SJSA1 (cell line): Measurements from ENCODE around the gene MCC. TPM values are rescaled to one million over a fixed set of nuclear protein-coding genes. Genes with fewer than 3 reads are reported as not detected.

Experiments used
- DNase-seq, 2 experiments: peaks; one replicate each; pipeline ENCODE4 v3.0.0-alpha.2; 2015 to 2020; ENCODE audit warnings: low spot score in 2 of 2, low read depth in 1 of 2
- H3K27ac ChIP-seq: fragments of 250-450 bp; sonication (Bioruptor Pico); 2 replicates; pipeline ENCODE4 v1.5.1; 2020; ENCODE audit warnings: mild to moderate bottlenecking, moderate library complexity
- H3K27me3 ChIP-seq: fragments of 250-450 bp; sonication (Bioruptor Pico); replicated peaks from 2 replicates; pipeline ENCODE4 v1.5.1; 2020; ENCODE audit warnings: mild to moderate bottlenecking, moderate library complexity
- H3K36me3 ChIP-seq: fragments of 250-450 bp; sonication (Bioruptor Pico); 2 replicates; pipeline ENCODE4 v1.5.1; 2020; ENCODE audit warnings: mild to moderate bottlenecking
- H3K4me1 ChIP-seq: fragments of 250-450 bp; sonication (Bioruptor Pico); replicated peaks from 2 replicates; pipeline ENCODE4 v1.6.1; 2021; ENCODE audit warnings: mild to moderate bottlenecking
- H3K4me3 ChIP-seq: fragments of 250-450 bp; sonication (Bioruptor Pico); 2 replicates; pipeline ENCODE4 v1.5.1; 2020; ENCODE audit warnings: mild to moderate bottlenecking
- H3K9me3 ChIP-seq: fragments of 250-450 bp; sonication (Bioruptor Pico); replicated peaks from 2 replicates; pipeline ENCODE4 v1.5.1; 2020; ENCODE audit warnings: mild to moderate bottlenecking
- total RNA-seq: library from RNA; depleted of rRNA; stranded (reverse); fragments of >200 nt; shearing (Covaris generic); gene quantifications from 2 replicates; pipeline ENCODE4 v1.2.3, GENCODE V29; 2014

The MCC gene
- total RNA-seq, 1 experiment from 2014 or later: 31.3 TPM

DNA sequence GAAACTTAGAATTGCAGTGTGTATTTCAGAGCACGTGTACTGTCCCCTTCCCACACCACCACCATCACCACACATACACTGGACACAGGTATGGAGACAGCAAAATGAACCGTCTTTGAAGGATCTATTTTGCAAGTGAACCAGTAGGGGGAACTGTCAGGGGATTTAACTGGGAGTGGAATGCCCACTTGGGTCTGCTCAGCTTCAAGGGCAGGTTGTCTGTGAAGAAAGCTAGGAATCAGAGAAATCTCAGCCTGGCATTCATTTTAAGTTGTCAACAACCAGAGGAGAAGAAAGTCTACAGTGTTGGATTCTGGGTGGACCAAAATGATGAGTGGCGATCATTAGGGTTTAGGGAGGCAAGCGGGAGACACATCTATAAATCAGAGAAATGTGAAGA is 364.6 kb downstream of the MCC start:
- H3K4me3 ChIP-seq: no peak overlapping the region
- H3K9me3 ChIP-seq: no peaks in the 10 kb centered on the region
- no peaks in the 10 kb centered on the region for H3K27me3 ChIP-seq
- H3K4me1 ChIP-seq: no peaks in the 10 kb centered on the region
- no peak for DNase-seq
- no peak overlapping the region for H3K27ac ChIP-seq
- H3K36me3 ChIP-seq: no peaks in the 10 kb centered on the region

DNA sequence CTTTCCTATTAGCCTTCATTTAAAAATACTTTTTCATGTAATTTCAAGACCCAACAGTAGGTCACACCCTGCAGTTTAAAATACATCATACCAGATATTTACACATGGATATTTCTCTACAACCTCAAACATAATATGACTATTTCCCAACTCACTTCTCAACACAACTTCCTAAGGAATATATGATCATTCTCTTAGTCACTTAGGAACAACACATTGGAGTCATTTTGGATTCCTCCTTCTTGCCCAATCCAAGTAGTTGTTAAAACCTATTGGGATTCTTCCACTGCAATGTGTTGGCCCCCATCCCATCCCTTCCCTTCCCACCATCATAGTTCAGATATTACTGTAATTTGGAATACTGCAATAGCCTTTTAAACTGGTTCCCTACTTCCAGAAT is 366.2 kb downstream of the MCC start:
- Histone ChIP-seq H3K4me3 (no peak overlapping the region), H3K27ac (no peak overlapping the region), H3K27me3 (no peaks in the 10 kb centered on the region), H3K9me3 (no peaks in the 10 kb centered on the region), H3K4me1 (no peaks in the 10 kb centered on the region), H3K36me3 (no peaks in the 10 kb centered on the region)
- no peak for DNase-seq

DNA sequence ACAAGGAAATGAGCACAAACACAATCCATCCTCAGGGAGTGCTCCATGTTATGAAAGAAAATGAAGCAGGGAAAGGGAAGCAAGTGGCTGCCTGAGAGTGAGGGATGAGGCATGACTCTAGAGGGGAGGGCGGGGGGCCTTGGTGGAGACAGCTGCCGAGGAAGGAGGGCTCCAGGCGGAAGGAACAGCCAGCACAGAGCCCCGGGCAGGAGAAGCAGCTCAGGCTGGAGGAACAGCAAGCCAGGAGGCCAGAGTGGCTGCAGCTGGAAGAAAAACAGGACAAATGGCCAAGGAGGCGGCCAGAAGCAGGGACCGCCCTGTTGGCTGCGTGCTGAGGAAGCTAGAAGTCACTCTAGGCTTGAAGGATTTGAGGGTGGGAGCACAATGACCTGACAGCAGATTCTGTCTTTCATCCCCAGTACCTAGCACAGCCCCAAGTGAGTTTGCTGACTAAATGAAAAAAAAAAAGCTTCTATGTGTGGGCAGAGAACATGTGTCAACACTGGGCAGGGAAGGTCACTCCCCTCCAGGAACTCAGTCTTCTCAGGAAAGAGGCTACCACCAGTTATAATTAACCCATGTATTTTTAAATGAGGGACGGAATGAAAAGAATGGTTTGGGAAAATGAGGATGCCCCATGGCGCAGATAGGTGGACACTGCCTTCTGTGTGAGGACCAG is 368.9 kb downstream of the MCC start:
- Histone ChIP-seq H3K4me3 (no peak overlapping the region), H3K27me3 (no peaks in the 10 kb centered on the region), H3K27ac (no peak overlapping the region), H3K36me3 (no peaks in the 10 kb centered on the region; the same call in 1 of the 2 replicates), H3K9me3 (peaks cover 3% of the 10 kb centered on the region; the same call in 1 of the 2 replicates), H3K4me1 (no peaks in the 10 kb centered on the region)
- DNase-seq: no peak

DNA sequence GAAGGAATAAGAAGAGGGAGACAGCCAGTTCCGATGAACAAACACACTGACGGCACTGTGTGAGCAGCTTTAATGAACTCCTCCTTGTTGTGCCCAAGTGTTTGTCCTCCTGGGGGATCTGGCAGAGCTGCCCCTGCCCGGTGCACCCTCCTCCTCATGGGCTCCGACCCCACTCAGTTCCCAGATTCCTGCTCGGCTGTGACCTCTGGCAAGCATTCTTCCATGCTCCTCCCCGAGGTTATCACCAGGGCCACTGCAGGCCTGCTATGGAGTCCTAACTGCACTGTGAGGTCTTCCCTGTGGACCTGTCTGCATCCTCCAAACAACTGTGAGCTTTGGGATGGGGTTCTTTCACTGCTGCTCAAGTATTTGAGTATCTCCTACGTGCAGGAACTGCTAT is 369.5 kb downstream of the MCC start:
- Histone ChIP-seq H3K4me3 (no peak overlapping the region), H3K27ac (no peak overlapping the region), H3K36me3 (no peaks in the 10 kb centered on the region; the same call in 1 of the 2 replicates), H3K9me3 (peaks cover 3% of the 10 kb centered on the region; the same call in 1 of the 2 replicates), H3K4me1 (no peaks in the 10 kb centered on the region), H3K27me3 (no peaks in the 10 kb centered on the region)
- no peak for DNase-seq

DNA sequence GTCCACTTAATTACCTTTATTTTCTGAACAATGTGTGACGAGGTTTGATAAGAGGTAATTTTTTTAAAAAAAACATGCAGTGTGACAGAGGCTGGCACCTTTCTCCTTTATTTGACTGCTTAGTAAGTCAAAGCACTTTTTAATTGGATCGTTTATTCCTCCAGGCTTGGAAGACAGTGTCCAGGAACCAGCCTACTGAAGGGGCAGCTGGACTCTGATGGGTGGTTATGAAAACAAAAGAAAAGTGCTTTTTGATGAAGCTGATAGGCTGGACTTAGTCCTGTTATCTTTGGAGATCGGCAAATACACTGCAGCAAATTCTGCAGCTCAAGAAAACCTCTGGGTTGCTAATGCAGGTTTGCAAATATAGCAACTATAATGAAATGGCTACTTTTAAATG is 370.0 kb downstream of the MCC start:
- H3K27ac ChIP-seq: no peak overlapping the region
- peaks cover 3% of the 10 kb centered on the region; the same call in 1 of the 2 replicates for H3K9me3 ChIP-seq
- no peaks in the 10 kb centered on the region for H3K27me3 ChIP-seq
- no peak overlapping the region for H3K4me3 ChIP-seq
- DNase-seq: no peak
- H3K4me1 ChIP-seq: no peaks in the 10 kb centered on the region
- H3K36me3 ChIP-seq: no peaks in the 10 kb centered on the region; the same call in 1 of the 2 replicates

DNA sequence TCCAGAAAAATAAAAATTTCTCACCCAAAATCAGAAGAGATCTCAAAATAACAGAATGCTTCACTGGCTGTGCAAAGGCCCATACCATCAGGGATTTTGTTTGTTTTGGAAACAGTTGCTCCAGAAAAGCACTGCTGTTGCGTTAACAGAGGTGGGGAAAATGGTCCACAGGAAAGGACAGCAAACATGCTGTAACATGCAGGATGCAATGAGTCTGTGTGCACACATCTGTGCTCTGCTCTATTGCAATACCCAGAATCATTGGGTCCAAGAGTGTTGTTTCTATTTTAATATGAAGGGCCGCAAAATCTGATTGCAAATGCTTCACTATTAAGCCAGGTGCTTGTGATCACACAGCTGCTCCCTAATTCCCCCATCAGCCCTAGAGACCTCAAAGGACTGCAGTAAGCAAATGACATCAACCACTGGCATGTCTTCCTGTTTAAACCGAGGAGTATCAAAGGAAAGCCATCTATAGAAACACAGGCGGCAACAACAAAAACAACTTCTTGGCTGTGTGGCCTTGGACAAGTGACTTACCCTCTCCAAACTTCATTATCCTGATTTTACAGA is 370.6 kb downstream of the MCC start:
- H3K27ac ChIP-seq: no peak overlapping the region
- DNase-seq: no peak
- no peak overlapping the region for H3K4me3 ChIP-seq
- H3K36me3 ChIP-seq: no peaks in the 10 kb centered on the region; the same call in 1 of the 2 replicates
- no peaks in the 10 kb centered on the region for H3K27me3 ChIP-seq
- peaks cover 3% of the 10 kb centered on the region; the same call in 1 of the 2 replicates for H3K9me3 ChIP-seq
- no peaks in the 10 kb centered on the region for H3K4me1 ChIP-seq

DNA sequence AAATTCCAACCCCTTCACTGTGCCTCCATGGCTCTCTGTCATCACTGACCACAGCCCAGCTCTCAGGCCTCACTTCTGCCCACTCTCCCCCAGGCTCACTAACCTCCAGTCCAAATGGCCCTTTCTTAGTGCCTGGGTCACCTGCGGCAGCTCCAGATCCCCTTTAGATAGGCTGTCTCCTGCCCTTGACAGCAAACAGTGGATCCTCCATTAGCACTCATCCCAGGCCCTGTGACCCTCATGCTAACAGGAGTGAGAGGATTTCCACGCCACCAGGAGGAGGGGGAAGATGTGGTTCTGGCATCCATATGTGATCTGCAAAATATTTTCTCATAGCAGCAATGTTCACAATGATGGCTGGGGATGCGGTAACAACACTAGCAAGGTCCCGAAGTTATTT is 372.3 kb downstream of the MCC start:
- Histone ChIP-seq H3K4me1 (no peaks in the 10 kb centered on the region), H3K27me3 (no peaks in the 10 kb centered on the region), H3K4me3 (no peak overlapping the region), H3K9me3 (peaks cover 3% of the 10 kb centered on the region; the same call in 1 of the 2 replicates), H3K36me3 (no peaks in the 10 kb centered on the region; the same call in 1 of the 2 replicates), H3K27ac (no peak overlapping the region)
- DNase-seq: no peak

DNA sequence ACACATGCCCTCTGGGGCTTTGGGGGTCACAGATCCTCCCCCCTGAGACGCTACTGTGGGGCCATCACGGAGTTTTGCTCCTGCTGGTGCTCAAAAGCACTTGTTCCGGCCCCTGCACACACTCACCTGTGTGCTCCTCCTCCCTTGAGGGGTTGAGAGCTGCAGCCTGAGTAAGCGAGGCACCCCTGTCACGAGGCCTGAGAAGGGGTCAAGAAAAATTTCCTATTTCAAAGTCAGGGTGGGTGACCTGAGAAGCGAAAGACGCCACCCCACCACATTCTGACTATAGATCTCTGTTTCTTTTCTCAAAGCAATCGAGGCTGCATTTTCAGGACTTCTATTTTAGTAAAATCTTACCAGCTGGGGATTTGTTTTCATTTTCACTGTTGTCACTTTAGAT is 373.2 kb downstream of the MCC start:
- Histone ChIP-seq H3K36me3 (no peaks in the 10 kb centered on the region; the same call in 1 of the 2 replicates), H3K4me3 (no peak overlapping the region), H3K27ac (no peak overlapping the region), H3K9me3 (peaks cover 3% of the 10 kb centered on the region; the same call in 1 of the 2 replicates), H3K4me1 (no peaks in the 10 kb centered on the region), H3K27me3 (no peaks in the 10 kb centered on the region)
- no peak for DNase-seq

DNA sequence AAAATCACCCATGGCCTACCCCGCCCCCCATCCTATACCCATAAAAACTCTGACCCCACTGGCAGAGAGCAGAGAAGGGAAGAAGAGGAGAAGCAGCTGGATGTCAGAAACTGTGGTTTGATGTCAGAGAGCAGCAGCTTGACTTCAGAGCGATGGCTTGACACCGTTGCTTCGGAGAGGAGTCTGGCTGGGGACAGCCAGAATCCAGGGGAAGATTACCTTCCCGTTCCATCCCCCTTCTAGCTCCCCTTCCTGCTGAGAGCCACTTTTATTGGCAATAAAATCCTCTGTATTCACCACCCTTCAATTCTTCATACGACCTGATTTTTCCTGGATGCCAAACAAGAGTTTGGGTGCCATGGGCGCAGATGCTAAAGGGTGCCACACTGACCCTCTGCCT is 373.7 kb downstream of the MCC start:
- Histone ChIP-seq H3K4me1 (no peaks in the 10 kb centered on the region), H3K27ac (no peak overlapping the region)

DNA sequence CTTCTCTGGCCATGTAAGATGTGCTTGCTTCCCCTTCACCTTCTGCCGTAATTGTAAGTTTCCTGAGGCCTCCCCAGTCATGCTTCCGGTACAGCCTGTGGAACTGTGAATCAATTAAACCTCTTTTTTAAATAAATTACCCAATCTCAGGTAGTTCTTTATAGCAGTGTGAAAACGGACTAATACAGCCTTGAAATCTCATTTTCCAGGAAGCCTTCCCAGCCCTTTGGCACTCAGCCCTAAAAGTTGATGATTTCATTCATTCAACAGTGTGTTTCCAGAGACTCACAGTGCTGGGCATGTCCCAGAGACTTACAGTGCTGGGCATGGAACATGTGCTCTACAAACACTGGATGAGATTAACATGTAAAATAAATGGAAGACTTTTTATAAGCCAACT is 375.8 kb downstream of the MCC start:
- Histone ChIP-seq H3K4me3 (no peak overlapping the region), H3K9me3 (peaks cover 3% of the 10 kb centered on the region; the same call in 1 of the 2 replicates), H3K27ac (no peak overlapping the region)

More for the DNA sequence above, 373.7 kb downstream of the MCC start:
- Histone ChIP-seq H3K9me3 (peaks cover 3% of the 10 kb centered on the region; the same call in 1 of the 2 replicates), H3K4me3 (no peak overlapping the region), H3K27me3 (no peaks in the 10 kb centered on the region), H3K36me3 (no peaks in the 10 kb centered on the region; the same call in 1 of the 2 replicates)
- DNase-seq: no peak

DNA sequence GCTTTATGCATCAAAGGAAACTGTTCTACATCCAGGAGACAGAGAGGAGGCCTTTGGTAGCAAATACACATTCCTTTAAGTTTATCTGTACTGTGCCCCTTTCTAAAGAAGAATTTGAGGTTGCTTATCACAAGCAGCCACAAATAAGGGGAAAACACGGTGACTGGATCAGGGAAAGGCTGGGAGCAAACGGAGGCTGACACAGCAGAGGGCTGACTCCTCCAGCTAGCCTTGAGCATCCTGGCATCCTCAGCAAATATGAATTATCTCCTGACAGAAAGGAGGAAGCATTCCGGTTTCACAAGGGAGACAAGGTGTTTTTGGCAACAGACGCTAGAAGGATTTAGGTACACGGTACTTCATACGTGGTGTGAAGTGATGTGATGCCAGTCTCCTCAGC is 378.1 kb downstream of the MCC start:
- H3K36me3 ChIP-seq: no peaks in the 10 kb centered on the region; the same call in 1 of the 2 replicates
- H3K27me3 ChIP-seq: no peaks in the 10 kb centered on the region
- H3K27ac ChIP-seq: no peak overlapping the region
- DNase-seq: no peak
- no peaks in the 10 kb centered on the region for H3K9me3 ChIP-seq
- H3K4me3 ChIP-seq: no peak overlapping the region
- H3K4me1 ChIP-seq: no peaks in the 10 kb centered on the region

More for the DNA sequence above, 375.8 kb downstream of the MCC start:
- H3K4me1 ChIP-seq: no peaks in the 10 kb centered on the region
- no peaks in the 10 kb centered on the region for H3K27me3 ChIP-seq
- no peaks in the 10 kb centered on the region; the same call in 1 of the 2 replicates for H3K36me3 ChIP-seq
- DNase-seq: no peak

DNA sequence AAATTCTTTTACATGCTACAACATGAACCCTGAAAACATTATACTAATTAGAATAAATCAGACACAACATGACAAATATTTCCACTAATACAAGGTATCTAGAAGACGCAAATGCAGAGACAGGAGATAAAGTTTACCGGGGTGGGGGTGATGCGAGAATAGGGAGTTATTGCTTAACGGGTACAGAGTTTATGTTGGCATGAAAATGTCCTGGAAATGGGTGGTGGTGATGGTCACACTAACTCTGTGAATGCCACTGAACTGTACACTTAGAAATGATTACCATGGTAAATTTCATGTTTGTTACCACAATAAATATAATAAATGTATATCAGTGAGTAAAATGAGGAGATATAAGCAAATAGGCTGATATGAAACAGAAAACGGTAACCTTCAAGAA is 378.9 kb downstream of the MCC start:
- DNase-seq: no peak
- Histone ChIP-seq H3K4me1 (no peaks in the 10 kb centered on the region), H3K27ac (no peak overlapping the region), H3K9me3 (no peaks in the 10 kb centered on the region), H3K4me3 (no peak overlapping the region), H3K36me3 (no peaks in the 10 kb centered on the region), H3K27me3 (no peaks in the 10 kb centered on the region)

DNA sequence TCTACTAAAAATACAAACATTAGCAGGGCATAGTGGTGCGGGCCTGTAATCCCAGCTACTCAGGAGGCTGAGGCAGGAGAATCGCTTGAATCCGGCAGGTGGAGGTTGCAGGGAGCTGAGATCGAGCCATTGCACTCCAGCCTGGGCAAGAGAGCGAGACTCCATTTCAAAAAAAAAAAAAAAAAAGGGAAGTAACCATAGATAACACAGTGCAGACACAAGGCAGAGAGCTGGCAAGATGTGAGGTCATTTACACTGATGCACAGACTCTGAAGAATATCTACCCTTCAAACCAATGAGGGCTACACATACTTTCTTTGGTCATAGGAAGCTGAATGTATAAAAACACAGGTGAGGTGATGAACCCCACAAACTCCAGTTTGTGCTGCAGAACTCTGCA is 379.8 kb downstream of the MCC start:
- no peak overlapping the region for H3K4me3 ChIP-seq
- H3K27ac ChIP-seq: no peak overlapping the region
- no peaks in the 10 kb centered on the region for H3K9me3 ChIP-seq
- H3K4me1 ChIP-seq: no peaks in the 10 kb centered on the region
- DNase-seq: no peak
- no peaks in the 10 kb centered on the region; the same call in 1 of the 2 replicates for H3K36me3 ChIP-seq
- no peaks in the 10 kb centered on the region for H3K27me3 ChIP-seq

DNA sequence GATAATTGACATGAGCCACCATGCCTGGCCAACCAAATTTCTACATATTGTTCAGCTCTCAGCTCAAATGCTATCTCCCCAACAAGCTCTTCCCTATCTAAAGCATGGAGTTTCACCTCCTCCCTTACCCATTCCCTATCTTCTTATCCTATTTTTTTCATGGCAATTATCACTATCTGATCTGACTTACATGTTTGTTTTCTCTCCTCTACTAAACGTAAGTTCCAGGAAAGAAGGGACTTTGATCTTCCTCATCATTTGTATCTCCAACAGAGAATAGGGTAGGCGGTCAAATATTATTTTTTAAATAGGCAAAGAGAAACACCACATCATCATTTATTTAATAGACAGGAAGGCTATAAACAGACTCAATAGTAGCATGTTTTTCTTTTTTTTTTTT is 381.4 kb downstream of the MCC start:
- Histone ChIP-seq H3K36me3 (no peaks in the 10 kb centered on the region; the same call in 1 of the 2 replicates), H3K4me1 (no peaks in the 10 kb centered on the region), H3K4me3 (no peak overlapping the region), H3K27me3 (no peaks in the 10 kb centered on the region), H3K27ac (no peak overlapping the region), H3K9me3 (no peaks in the 10 kb centered on the region)
- no peak for DNase-seq
